Measurements from ENCODE around the gene NEK10. TPM values are rescaled to one million over a fixed set of nuclear protein-coding genes. Genes with fewer than 3 reads are reported as not detected.

The NEK10 gene
- total and polyA plus RNA-seq, 2 of the 4 experiments (the other 2 are of a cell fraction): 2.2 to 6.6 TPM

DNA sequence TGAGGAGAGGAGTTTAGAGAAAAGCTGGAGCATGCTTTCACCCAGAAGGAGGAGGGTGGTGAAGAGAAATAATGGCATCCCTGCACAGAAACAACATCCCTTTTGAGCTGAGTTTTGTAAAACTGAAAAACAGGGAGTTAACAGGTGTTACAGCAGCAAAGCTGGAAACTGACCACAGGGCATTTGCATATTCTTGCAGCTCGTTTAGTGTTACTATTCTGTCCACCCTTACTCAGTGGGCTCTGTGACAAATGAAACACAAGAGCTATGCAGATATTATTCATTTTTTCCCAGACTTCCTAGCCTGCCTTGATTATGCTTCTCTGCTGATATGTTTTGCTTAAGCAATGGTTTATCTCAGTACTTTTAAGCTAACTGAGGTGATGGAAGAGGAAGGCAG is 272.0 kb downstream of the NEK10 start:
- Histone ChIP-seq H3K14ac (replicated peaks; ENCODE audit: low read depth, low read length) (no peak overlapping the region), H4K20me1 (ENCODE audit: insufficient read depth, low read length) (no peaks in the 10 kb centered on the region), H3K9me3 (ENCODE audit: control insufficient read depth, insufficient read depth, low read length) (no peaks in the 10 kb centered on the region), H3K9me1 (ENCODE audit: insufficient read depth, low read length) (no peaks in the 10 kb centered on the region), H3K4ac (ENCODE audit: low read depth, low read length) (no peak overlapping the region), H2BK15ac (ENCODE audit: low read depth, low read length) (no peak overlapping the region), H3K9ac (ENCODE audit: low read depth, low read length) (no peak overlapping the region), H4K5ac (ENCODE audit: low read depth, low read length) (no peak overlapping the region), H2BK20ac (ENCODE audit: low read depth, low read length) (no peak overlapping the region), H3K18ac (ENCODE audit: low read depth, low read length) (no peak overlapping the region), H4K8ac (ENCODE audit: low read depth in 2 of 2, low read length in 2 of 2) (no peak overlapping the region), H4K91ac (ENCODE audit: insufficient read depth, low read depth, low read length) (no peak overlapping the region), H2AK5ac (ENCODE audit: low read depth, low read length) (no peak overlapping the region), H3K27ac (ENCODE audit: insufficient read depth, low read length) (no peak overlapping the region), H3K4me3 (ENCODE audit: insufficient read depth, low read depth, low read length) (no peak overlapping the region), H3K56ac (ENCODE audit: extremely low read depth, insufficient read depth, low read length) (no peak overlapping the region), H2AK9ac (replicated peaks; ENCODE audit: low read depth, low read length, poor library complexity) (no peak overlapping the region), H3K23ac (ENCODE audit: low read depth, low read length) (no peak overlapping the region), H2BK5ac (ENCODE audit: low read depth, low read length, poor library complexity, severe bottlenecking) (no peak overlapping the region), H3K27me3 (ENCODE audit: control insufficient read depth, insufficient read depth, low read length) (no peaks in the 10 kb centered on the region; the same call in 1 of the 2 replicates), H3K36me3 (ENCODE audit: control insufficient read depth, insufficient read depth, low read length) (no peaks in the 10 kb centered on the region), H2BK120ac (ENCODE audit: low read depth, low read length) (no peak overlapping the region), H3K4me1 (ENCODE audit: control insufficient read depth, insufficient read depth, low read length) (no peaks in the 10 kb centered on the region), H2AFZ (replicated peaks; ENCODE audit: low read length, poor library complexity) (no peak overlapping the region), H3K4me2 (ENCODE audit: low read depth, low read length) (no peak overlapping the region), H3K79me1 (ENCODE audit: low read depth in 1 of 2, low read length in 2 of 2) (no peaks in the 10 kb centered on the region)
- no CpG with 5 or more reads among the region's 1 CpG for WGBS, 2 experiments (ENCODE audit: extremely low coverage in 2 of 2, insufficient read length in 1 of 2)
- ATAC-seq (ENCODE audit: low read depth) (no peak), DNase-seq (no peak)
- intact Hi-C loops (cut with micrococcal nuclease) (no loop called here), dilution Hi-C loops (cut with HindIII; ENCODE audit: low sequenced_read_pairs, unreplicated experiment) (no loop called here), in situ Hi-C loops (cut with MboI; ENCODE audit: low sequenced_read_pairs) (no loop called here)
- no TSS peak for BruUV-seq (replicated peaks)
- CTCF ChIA-PET: no interaction called here
- TF ChIP-seq NFE2L2 (IDR thresholded peaks at IDR 0.05; ENCODE audit: low read depth, low read length) (no peak), MXI1 (IDR thresholded peaks at IDR 0.05; ENCODE audit: borderline replicate concordance, low read depth, low read length) (no peak), CEBPB (IDR thresholded peaks at IDR 0.05; ENCODE audit: low read depth, low read length) (no peak), POLR2A (IDR thresholded peaks at IDR 0.05; ENCODE audit: low read depth, low read length) (no peak), RAD21 (IDR thresholded peaks at IDR 0.05; ENCODE audit: low read length) (no peak), RCOR1 (IDR thresholded peaks at IDR 0.05; ENCODE audit: insufficient replicate concordance, low read length) (no peak), BHLHE40 (IDR thresholded peaks at IDR 0.05; ENCODE audit: low read depth, low read length) (no peak), CHD1 (IDR thresholded peaks at IDR 0.05; ENCODE audit: low read depth, low read length) (no peak), MAFK (IDR thresholded peaks at IDR 0.05; ENCODE audit: low read depth, low read length) (no peak), RFX5 (IDR thresholded peaks at IDR 0.05; ENCODE audit: low read depth, low read length) (no peak), FOS (IDR thresholded peaks at IDR 0.05; ENCODE audit: low read depth, low read length) (no peak), MAZ (IDR thresholded peaks at IDR 0.05; ENCODE audit: borderline replicate concordance, low read depth, low read length) (no peak), SMC3 (IDR thresholded peaks at IDR 0.05; ENCODE audit: low read depth, low read length) (no peak)
- TF ChIP-seq, protein P1, sequence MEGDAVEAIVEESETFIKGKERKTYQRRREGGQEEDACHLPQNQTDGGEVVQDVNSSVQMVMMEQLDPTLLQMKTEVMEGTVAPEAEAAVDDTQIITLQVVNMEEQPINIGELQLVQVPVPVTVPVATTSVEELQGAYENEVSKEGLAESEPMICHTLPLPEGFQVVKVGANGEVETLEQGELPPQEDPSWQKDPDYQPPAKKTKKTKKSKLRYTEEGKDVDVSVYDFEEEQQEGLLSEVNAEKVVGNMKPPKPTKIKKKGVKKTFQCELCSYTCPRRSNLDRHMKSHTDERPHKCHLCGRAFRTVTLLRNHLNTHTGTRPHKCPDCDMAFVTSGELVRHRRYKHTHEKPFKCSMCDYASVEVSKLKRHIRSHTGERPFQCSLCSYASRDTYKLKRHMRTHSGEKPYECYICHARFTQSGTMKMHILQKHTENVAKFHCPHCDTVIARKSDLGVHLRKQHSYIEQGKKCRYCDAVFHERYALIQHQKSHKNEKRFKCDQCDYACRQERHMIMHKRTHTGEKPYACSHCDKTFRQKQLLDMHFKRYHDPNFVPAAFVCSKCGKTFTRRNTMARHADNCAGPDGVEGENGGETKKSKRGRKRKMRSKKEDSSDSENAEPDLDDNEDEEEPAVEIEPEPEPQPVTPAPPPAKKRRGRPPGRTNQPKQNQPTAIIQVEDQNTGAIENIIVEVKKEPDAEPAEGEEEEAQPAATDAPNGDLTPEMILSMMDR (conservative IDR thresholded peaks at IDR 0.05; ENCODE audit: low read depth, low read length): no peak
- TF ChIP-seq, protein P2, sequence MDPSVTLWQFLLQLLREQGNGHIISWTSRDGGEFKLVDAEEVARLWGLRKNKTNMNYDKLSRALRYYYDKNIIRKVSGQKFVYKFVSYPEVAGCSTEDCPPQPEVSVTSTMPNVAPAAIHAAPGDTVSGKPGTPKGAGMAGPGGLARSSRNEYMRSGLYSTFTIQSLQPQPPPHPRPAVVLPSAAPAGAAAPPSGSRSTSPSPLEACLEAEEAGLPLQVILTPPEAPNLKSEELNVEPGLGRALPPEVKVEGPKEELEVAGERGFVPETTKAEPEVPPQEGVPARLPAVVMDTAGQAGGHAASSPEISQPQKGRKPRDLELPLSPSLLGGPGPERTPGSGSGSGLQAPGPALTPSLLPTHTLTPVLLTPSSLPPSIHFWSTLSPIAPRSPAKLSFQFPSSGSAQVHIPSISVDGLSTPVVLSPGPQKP (IDR thresholded peaks at IDR 0.05; ENCODE audit: borderline replicate concordance, low read depth, low read length): no peak
- TF ChIP-seq, protein P3, sequence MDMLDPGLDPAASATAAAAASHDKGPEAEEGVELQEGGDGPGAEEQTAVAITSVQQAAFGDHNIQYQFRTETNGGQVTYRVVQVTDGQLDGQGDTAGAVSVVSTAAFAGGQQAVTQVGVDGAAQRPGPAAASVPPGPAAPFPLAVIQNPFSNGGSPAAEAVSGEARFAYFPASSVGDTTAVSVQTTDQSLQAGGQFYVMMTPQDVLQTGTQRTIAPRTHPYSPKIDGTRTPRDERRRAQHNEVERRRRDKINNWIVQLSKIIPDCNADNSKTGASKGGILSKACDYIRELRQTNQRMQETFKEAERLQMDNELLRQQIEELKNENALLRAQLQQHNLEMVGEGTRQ (IDR thresholded peaks at IDR 0.05; ENCODE audit: low read depth, low read length): no peak
- POLR2A ChIA-PET (ENCODE audit: unreplicated experiment): no interaction called here
